Measurements from ENCODE around the gene ADGRV1.

- TF ChIP-seq CTCF (IDR thresholded peaks at IDR 0.05) (no peak), POLR2A (IDR thresholded peaks at IDR 0.05) (no peak), EP300 (IDR thresholded peaks at IDR 0.05; ENCODE audit: low read depth) (no peak), POLR2AphosphoS5 (IDR thresholded peaks at IDR 0.05) (no peak)
Observed at GRCh38 chr5:90921418-90921973, 362.9 kb downstream of the ADGRV1 start.
